Glomerular endothelial cell (primary cell): Measurements from ENCODE around the gene RELN. TPM values are rescaled to one million over a fixed set of nuclear protein-coding genes. Genes with fewer than 3 reads are reported as not detected.
"Not testable (repeated sequence)": the region's sequence is repeated elsewhere in the genome, so short reads cannot be mapped to it uniquely, and the experiment has no call there.

ENCODE experiments used
- DNase-seq: peaks from one replicate; pipeline ENCODE4 v3.0.0-alpha.2; 2011; ENCODE audit warnings: low read depth, low spot score; ENCODE audit errors: extremely low read depth
- total RNA-seq: library from RNA; depleted of rRNA; stranded (reverse); fragments of >200 nt; gene quantifications from 2 replicates; pipeline ENCODE4 v1.2.3, GENCODE V29; 2015

RELN gene
- total RNA-seq, 1 donor from 2014 or later, result 8.1 TPM

GRCh38 chr7:103856929-103857328 is 132.5 kb downstream of the RELN start:
- DNase-seq, result no peak

- DNase-seq, result no peak
These were observed 133.8 kb downstream of the RELN start for GRCh38 chr7:103855671-103856070.

- no peak for DNase-seq
These were observed 134.8 kb downstream of the RELN start for GRCh38 chr7:103854611-103855010.

GRCh38 chr7:103851357-103851756 is 138.1 kb downstream of the RELN start:
- DNase-seq, result no peak

GRCh38 chr7:103843689-103844480 is 145.6 kb downstream of the RELN start:
- no peak for DNase-seq

GRCh38 chr7:103833401-103833800 is 156.1 kb downstream of the RELN start:
- no peak for DNase-seq

GRCh38 chr7:103832438-103832837 is 157.0 kb downstream of the RELN start:
- no peak for DNase-seq

GRCh38 chr7:103824251-103824650 is 165.2 kb downstream of the RELN start:
- DNase-seq, result no peak

- DNase-seq, result no peak
These were observed 166.4 kb downstream of the RELN start for GRCh38 chr7:103823084-103823483.

- DNase-seq, result no peak
These were observed 168.4 kb downstream of the RELN start for GRCh38 chr7:103821092-103821491.

GRCh38 chr7:103815972-103816371 is 173.5 kb downstream of the RELN start:
- DNase-seq, result not testable (repeated sequence)

GRCh38 chr7:103813970-103814369 is 175.5 kb downstream of the RELN start:
- no peak for DNase-seq

- DNase-seq, result no peak
These were observed 177.5 kb downstream of the RELN start for GRCh38 chr7:103811997-103812396.

- DNase-seq, result no peak
These were observed 178.2 kb downstream of the RELN start for GRCh38 chr7:103811290-103811689.

- DNase-seq, result no peak
These were observed 179.2 kb downstream of the RELN start for GRCh38 chr7:103810112-103810744.

- DNase-seq, result no peak
These were observed 180.0 kb downstream of the RELN start for GRCh38 chr7:103809229-103809994.

- no peak for DNase-seq
These were observed 184.1 kb downstream of the RELN start for GRCh38 chr7:103805346-103805745.

GRCh38 chr7:103803631-103804030 is 185.8 kb downstream of the RELN start:
- no peak for DNase-seq

- DNase-seq, result no peak
These were observed 190.2 kb downstream of the RELN start for GRCh38 chr7:103799298-103799697.

GRCh38 chr7:103797647-103798307 is 191.7 kb downstream of the RELN start:
- no peak for DNase-seq

- no peak for DNase-seq
These were observed 193.0 kb downstream of the RELN start for GRCh38 chr7:103796327-103796962.
